Activated gamma-delta T cell treated with Interleukin-2 at 50 U/mL for 16 hours (primary cell): ENCODE results near the gene DNALI1.
"Not testable (repeated sequence)": the region's sequence is repeated elsewhere in the genome, so short reads cannot be mapped to it uniquely, and the experiment has no call there.

ENCODE experiments used
- DNase-seq: peaks from one replicate; pipeline ENCODE4 v3.0.0-alpha.2; 2020

The DNALI1 gene

DNA sequence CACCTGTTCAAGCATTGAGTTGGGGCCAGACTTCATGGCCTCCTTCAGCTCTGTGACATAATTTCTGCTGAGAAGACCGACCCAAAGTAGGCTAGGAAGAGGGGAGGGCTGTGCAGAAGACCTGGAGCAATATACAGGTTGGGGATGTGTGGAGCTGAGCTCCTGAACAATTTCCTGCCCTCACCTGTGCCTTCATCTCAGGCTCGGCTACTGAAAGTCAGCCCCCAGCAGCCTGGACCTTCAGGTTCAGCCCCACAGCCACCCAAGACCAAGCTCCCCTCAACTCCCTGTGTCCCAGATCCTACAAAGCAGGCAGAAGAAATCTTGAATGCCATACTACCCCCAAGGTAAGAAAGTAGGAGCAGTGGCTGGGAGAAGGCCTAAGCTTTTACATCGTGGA lies 662 bp downstream of the DNALI1 start:
- no peak for DNase-seq

GRCh38 chr1:37558411-37558810 lies 1.7 kb downstream of the DNALI1 start:
- no peak for DNase-seq

- no peak for DNase-seq
Observed at GRCh38 chr1:37559080-37559479, 2.3 kb downstream of the DNALI1 start.

- not testable (repeated sequence) for DNase-seq
Observed at GRCh38 chr1:37559957-37560379, 3.2 kb downstream of the DNALI1 start.

GRCh38 chr1:37560401-37561132 lies 3.8 kb downstream of the DNALI1 start:
- DNase-seq = no peak

DNA sequence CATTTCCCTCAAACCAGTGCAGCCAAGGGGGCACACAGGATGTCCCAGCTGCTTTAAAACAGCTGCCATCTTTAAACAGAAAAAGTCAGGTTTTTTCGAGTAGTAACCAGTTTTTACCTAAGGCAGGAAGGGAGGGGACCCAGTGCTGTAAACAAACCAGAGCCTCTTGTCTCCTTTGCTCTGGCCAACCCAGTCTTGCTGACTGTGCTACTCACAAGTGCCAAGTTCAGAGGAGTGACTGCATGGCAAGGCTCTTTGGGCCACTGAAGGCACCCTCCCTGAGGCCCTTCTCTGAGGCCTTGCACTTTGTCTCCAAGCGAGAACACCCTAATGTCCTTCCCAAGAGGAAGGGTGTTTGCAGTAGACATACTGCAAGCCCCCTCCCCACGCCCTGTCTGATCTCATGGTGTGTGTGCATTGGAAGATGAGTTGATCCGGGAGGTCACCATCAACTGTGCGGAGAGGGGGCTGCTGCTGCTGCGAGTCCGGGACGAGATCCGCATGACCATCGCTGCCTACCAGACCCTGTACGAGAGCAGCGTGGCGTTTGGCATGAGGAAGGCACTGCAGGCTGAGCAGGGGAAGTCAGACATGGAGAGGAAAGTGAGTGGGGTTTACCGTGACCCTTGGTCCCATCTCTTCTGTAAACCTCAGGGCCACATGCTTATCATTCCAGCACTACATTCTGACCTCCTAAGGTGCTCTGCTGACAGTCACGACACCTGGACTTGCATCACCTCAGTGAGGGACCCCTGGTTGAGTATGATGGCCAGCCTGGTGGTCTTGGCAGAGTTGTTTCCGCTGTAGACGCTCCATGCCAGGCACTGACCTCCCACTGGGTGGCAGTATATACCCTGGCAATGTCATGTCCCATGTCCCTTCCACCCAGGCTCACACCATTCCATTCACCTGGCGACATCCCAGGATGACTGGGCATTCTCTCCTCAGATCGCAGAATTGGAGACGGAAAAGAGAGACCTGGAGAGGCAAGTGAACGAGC lies 4.7 kb downstream of the DNALI1 start:
- peak; percentile 6 for DNase-seq

DNA sequence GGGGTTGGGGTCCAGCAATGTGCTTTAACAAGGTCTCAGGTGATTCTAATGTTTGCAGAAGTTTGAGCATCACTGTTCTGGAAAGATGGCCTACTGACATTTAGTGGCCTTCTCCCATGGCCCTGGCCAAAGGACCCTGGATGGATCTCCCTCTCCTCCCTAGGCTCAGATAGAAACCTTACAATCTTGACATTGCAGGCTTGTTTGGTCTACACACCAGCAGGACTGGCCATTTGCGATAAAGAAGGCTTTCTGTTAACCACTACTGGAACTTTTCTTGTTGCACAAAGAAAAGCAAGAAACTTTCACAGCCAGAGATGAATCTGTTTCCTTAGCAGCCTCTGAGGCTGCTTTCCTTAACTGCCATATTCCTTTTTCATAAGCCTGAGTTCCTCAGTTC lies 6.2 kb downstream of the DNALI1 start:
- no peak for DNase-seq

GRCh38 chr1:37564892-37565291 lies 8.2 kb downstream of the DNALI1 start:
- DNase-seq = no peak

DNA sequence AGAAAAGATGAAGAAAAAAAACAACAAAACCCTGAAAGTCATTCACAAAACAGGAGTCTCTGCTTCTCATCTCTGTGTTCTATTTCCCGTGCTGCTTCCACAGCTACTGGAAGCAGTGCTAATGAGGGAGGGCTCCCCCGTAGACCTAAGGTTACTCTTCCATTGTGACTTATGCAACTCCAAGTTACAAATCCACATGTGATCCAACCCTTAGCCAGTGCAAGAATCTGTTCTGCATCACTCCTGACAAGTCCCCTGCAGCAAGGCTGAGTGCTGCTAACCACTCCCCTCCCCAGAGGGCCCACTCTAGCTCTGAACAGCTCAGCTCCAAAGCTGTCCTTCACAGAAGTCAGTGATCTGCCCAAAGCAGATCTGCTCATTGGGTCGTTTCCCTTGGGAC lies 10.3 kb downstream of the DNALI1 start:
- no peak for DNase-seq

DNA sequence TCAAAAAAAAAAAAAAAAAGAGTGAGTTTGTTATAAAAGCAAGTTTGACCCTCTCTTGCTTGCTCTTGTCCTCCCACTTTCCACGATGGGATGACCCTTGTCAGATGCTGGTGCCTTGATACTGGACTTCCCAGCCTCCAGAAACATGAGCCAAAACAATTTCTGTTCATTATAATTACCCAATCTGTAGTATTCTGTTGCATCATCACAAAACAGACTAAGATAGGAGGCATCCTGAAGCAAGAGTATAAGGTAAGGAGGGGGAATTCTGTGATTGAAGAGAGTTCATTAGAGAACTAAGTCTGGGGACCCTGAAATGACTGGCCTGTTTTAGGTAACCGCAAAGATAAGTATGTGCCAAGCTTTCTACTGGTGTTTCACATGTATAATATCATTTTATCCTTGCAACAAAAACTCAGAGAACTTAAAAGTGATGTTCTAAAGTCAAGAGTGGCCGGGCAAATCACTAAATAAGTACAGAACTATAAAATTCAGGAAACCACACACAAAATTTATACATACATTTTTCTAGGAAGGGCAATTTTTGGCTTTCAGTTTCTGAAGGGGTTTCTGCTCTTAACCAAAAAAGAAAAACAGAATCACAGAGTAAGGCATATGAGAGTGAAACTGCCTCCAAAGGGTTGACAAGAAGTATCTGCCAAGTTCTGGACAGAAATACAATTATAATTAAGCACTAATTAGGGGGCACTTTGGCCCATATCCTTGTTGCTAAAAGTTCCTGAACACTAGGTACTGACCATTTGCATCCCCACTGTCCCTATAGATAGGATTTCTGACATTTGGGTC lies 14.0 kb downstream of the DNALI1 start:
- DNase-seq = no peak

GRCh38 chr1:37574834-37575480 lies 18.2 kb downstream of the DNALI1 start:
- DNase-seq = no peak

DNA sequence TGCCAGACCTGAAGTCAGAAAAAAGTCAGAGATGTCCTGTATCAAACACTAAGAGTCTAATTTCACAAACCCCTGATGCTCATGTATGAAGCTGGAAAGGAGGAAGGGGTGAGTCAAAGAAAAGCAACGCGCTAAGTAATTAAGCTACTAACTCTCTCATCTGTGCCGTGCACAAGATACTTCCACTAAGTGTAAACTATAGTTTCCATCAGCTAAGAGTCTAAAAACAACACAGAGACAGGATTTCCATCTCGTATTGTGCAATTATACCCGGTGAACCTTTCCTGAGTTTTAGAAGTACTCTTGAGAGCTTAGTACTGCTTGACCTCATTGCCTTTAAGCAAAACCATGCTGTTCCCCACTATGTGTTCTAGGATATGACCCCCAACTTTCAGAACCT lies 19.0 kb downstream of the DNALI1 start:
- DNase-seq = no peak

- DNase-seq = not testable (repeated sequence)
Observed at GRCh38 chr1:37584544-37584943, 27.8 kb downstream of the DNALI1 start.

GRCh38 chr1:37588939-37589338 lies 32.2 kb downstream of the DNALI1 start:
- DNase-seq = no peak

DNA sequence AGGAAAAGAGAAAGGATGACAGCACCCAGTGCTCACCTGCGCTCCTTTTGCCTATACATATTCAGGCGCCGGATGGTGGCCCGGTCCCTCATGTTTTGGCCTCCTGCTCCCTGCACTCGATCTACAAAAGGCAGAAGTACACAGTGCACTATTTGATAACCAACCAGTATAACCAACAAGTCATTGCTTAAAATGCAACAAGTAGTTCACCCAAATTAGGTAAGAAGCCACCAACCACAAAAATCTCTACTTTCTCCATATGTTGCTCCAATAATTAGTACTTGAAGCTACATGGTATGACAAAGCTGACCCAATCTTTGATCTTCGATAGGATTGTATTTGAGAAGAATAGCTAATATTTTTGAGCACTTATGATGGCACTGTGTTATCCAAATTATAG lies 37.0 kb downstream of the DNALI1 start:
- DNase-seq = no peak

DNA sequence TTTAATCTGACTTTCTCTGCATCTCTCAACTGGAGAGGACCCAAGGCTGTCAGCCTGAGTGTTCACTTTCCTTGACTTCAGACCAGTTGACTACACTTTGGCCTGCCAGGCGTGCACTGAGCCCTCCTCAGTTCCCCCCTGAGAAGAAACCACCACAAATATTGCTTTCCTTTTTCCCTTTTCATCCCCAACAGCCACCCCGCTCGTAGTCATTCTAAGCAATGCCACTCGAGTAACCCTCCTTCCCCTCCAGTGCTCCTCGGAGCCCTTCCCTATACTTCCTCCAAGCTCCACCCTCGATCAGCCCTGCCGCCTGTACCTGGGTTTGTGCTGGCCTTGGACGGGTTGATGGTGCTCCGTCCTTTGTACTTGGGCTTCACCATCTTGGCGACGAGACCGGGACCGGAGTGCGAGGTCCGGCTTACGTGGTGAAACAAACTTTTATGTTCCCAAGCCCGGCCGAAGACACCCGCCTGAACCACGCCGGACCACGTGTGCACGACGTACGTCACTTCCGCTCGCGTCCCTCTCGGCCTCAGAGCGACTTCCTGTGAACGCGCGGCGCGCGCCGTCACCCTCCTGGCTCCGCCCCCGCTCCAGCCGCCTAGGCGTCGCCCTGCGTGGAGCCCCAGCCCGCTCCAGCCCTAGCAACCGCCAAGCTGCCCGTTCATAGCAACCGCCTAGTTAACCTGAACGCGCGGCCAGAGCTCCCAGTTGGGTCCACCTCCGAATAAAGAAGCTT lies 38.9 kb downstream of the DNALI1 start, which contains the start of gene GNL2:
Gene GNL2 (minus strand): TSS at position 498 of the 742 bp plus-strand sequence. CDS start 115 bp downstream, at position 383.
- peak; percentile 95 for DNase-seq

DNA sequence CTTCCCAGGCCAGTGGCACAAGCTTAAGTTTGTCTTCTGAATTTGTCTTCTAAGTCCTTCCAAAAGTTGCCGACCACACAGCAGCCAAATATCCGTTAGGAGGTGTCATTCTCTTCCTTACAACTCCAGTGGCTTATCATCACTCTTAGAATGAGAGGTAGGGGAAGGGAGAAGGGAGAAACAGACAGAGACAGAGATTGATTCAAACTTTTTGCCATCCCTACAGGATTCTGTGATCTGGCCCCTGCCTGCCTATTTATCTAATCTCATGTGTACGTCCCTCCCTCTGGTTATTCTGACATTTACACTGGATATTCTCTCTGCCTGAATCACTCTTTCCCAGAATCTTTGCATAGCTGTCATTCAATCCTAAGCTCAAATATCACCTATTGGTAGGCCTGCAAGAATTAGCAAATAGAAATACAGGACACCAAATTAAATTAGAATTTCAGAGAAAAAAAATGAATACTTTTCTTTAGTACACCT lies 39.5 kb downstream of the DNALI1 start:
- DNase-seq = no peak

DNA sequence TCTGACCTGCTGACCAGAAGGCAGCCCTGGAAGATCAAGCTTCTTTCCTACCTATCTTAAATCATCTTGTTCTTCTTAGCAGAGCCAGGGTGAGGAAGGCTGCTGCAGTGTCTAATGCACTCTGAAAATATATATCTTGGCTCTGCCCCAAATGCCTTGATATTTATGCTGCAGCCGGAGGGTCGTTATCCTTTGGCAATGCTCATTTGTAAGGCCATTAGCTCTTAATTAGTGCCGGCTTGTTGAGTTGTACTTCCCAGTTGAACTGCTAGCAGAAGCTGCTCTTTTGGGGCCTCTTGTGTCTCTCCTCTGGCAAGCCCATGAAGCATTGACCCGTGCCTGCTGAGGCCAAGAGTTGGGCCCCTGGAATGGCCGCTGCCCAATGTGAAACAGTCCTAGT lies 43.2 kb downstream of the DNALI1 start:
- no peak for DNase-seq

DNA sequence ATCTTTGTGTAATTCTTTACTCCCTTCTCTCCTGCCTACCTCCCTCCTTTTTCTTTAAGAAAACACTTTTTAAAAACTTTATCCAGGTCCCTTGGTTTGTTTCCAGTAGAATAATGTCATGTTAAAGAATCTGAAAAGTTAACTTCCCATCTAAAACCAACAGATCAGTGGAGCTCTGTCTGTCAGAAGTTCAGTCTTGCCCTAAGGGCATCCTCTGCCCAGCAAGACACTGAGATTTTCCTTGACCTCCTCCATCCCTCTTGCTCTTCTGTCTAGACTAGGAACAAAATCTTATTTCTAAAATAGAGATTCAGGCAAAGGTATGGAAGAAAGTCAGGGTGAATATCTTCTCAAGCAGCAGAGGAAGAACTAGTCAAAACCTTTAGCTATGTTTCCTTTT lies 44.7 kb downstream of the DNALI1 start:
- DNase-seq = no peak

DNA sequence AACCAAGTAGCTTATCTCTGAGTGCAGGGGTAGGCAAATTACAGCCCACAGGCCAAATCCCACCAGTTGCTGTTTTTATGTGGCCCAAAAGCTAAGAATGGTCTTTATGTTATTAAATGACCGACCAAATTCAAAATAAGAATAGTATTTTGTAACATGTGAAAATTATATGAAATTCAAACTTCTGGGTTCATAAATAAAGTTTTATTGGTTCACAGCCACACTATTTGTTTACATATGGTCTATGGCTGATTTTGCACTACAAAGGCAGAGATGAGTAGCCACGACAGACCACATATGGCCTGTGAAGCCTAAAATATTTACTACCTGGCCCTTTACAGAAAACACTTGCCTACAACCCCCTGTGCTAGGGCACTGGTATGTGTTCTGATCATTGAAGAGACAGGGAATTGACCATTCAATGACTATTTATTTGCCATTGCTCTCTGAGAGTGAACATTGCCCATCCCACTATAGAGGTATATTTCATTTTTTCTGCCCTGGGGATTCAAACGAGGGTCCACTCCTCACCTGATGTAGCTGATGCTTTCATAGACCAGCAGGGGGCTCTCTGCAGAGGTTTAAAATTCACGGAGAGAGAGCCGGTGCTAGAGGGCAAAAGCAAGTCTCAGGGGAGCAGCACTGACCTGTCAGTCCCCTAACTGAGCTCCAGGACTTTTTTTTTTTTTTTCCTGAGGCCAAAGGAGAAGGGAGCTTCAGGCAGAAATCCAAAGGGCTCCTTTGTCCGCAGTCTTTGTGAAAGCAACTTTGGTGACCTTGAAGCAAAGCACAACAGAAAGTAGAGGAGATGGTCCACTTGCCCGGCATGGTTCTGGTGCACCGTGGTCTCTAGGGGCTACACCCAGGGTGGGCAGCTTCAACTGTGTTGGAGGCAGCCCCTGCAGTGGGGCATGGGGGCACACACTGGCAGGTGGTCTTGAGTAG lies 46.3 kb downstream of the DNALI1 start:
- peak; percentile 28 for DNase-seq
